ENCODE data around the gene ATP8B1. TPM values are rescaled to one million over a fixed set of nuclear protein-coding genes. Genes with fewer than 3 reads are reported as not detected.

Gene ATP8B1
- total and polyA plus RNA-seq, 10 donors: 1.0 to 22.0 (median 12.7) TPM

DNA sequence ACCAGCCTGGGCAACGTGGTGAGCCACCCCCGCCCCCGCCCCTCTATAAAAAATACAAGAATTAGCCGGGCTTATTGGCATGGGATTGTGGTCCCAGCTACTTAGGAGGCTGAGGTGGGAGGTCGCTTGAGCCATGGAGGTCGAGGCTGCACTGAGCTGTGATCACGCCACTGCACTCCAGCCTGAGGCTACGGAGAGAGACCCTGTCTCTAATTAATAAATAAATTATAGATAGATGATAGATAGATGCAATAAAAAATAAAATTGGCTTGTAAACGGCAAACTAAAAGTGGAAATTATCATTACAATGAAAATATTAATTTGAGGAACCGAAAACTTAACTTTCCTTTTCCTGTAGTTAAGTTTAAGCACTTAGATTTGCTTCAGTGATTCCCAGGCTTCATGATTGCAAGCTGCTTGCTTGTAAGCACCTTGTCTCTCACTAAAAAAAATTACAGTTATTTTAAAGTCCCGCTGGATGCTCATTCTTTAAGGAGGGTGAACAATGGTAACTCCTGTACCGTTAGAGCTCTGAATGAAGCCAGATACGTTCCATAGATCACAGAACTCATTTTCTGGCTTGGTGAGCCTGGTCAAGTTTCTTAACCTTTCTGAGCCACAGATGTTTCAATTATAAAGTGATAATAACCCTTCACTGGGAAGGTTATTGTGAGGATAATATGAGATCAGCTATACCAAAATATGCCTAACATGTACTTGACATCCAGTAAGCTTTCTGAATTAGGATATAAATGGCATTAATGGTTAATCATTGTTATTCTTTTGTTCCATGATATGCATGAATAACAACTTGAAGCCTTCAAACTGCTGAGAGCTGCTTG lies 172.1 kb downstream of the ATP8B1 start:
- intact Hi-C loops (cut with DNase I; ENCODE audit: low total_unique reads): no loop called here
- 30 to 38% (median 35%) methylated on average over 13 of the region's 13 CpGs for WGBS, 5 donors
- H3K27ac ChIP-seq: peak overlapping the region; percentile 73 to 90 (median 86)

DNA sequence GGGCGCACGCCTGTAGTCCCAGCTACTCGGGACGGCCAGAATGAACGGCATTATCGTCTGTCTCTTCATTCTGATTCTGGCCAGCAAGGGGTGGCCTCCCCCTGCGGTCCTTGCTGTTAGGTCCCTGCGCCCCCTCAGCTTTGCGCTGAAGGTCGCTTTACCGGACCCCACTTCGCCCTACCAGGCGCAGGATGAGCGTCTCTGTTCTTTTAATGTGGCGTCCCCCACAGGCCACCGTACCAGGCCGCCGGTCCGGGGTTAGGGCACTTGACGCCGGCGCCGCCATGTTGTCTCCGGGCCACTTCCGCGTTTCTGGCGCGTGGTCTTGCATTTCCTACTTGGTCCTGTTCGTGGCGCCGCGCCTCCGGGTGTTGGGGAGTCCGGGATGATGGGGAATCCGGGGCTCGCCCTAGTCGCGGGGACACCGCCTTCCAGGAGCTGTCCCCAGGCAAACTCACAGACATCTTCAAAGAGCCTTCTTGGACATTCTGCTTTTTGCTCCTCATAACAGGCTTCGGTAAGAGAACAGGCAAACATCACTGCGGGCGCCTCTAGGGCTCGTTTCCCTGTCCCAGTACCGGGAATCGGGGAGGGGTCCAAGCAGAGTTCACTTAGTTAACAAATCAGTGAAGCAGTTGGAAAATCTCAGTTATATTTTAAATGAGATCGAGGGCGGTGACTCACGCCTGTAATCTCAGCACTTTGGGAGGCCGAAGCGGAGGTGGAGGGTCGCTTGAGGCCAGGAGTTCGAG lies 172.9 kb downstream of the ATP8B1 start:
- peaks cover 7 to 25% (median 19%) of the 10 kb centered on the region in 6 donors for H3K4me1 ChIP-seq
- peak; percentile 99 for DNase-seq
- no peaks in the 10 kb centered on the region for H3K27me3 ChIP-seq (replicated peaks in 1 of 7)
- peak overlapping the region; percentile 66 to 81 (median 70) for H3K4me3 ChIP-seq
- TF ChIP-seq, protein P1, sequence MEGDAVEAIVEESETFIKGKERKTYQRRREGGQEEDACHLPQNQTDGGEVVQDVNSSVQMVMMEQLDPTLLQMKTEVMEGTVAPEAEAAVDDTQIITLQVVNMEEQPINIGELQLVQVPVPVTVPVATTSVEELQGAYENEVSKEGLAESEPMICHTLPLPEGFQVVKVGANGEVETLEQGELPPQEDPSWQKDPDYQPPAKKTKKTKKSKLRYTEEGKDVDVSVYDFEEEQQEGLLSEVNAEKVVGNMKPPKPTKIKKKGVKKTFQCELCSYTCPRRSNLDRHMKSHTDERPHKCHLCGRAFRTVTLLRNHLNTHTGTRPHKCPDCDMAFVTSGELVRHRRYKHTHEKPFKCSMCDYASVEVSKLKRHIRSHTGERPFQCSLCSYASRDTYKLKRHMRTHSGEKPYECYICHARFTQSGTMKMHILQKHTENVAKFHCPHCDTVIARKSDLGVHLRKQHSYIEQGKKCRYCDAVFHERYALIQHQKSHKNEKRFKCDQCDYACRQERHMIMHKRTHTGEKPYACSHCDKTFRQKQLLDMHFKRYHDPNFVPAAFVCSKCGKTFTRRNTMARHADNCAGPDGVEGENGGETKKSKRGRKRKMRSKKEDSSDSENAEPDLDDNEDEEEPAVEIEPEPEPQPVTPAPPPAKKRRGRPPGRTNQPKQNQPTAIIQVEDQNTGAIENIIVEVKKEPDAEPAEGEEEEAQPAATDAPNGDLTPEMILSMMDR (IDR thresholded peaks at IDR 0.05 in 8 of 11, conservative IDR thresholded peaks at IDR 0.05 in 3 of 11): peak; percentile 60 to 88 (median 82)
- TF ChIP-seq POLR2A (IDR thresholded peaks at IDR 0.05) (no peak), POLR2AphosphoS5 (IDR thresholded peaks at IDR 0.05) (peak; percentile 93 to 97 (median 95))
- 3 to 5% (median 3%) methylated on average over 28 to 52 of the region's 52 CpGs for WGBS, 5 donors
- no peaks in the 10 kb centered on the region for H3K9me3 ChIP-seq
- intact Hi-C loops (cut with DNase I; ENCODE audit: low total_unique reads): no loop called here
- peak overlapping the region; percentile 73 to 90 (median 86) for H3K27ac ChIP-seq
- no peaks in the 10 kb centered on the region for H3K36me3 ChIP-seq

More for the DNA sequence above, 172.1 kb downstream of the ATP8B1 start:
- no peak for DNase-seq
- H3K36me3 ChIP-seq: no peaks in the 10 kb centered on the region
- H3K27me3 ChIP-seq (replicated peaks in 1 of 7): no peaks in the 10 kb centered on the region
- H3K9me3 ChIP-seq: no peaks in the 10 kb centered on the region
- peak overlapping the region; percentile 66 to 81 (median 70) for H3K4me3 ChIP-seq
- TF ChIP-seq, protein P1 (IDR thresholded peaks at IDR 0.05 in 8 of 11, conservative IDR thresholded peaks at IDR 0.05 in 3 of 11): no peak
- TF ChIP-seq POLR2A (IDR thresholded peaks at IDR 0.05): no peak
- no peak for TF ChIP-seq POLR2AphosphoS5 (IDR thresholded peaks at IDR 0.05)
- H3K4me1 ChIP-seq: peaks cover 7 to 27% (median 19%) of the 10 kb centered on the region in 6 donors

DNA sequence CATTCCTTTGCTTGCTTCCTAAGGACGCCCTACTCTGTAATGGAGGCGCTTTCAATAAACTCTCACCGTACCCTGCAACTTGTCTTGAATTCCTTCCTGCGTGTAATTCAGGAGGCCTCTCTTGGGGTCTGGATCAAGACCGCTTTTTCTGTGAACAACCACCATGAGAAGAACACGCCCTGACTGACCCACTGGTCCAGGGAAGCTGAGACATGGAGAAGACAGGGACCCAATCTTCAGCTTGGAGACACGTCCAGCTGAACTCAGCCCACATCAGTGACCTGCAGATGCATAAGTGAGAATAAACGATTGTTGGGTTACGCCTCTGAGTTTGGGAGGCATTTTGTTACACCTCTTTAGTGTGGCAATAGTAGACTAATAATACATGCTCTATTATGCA lies 173.7 kb downstream of the ATP8B1 start:
- Histone ChIP-seq H3K4me1 (peaks cover 7 to 23% (median 19%) of the 10 kb centered on the region in 6 donors), H3K27me3 (replicated peaks in 1 of 7) (no peaks in the 10 kb centered on the region), H3K27ac (peak overlapping the region in 6 of 8 donors; percentile 73 to 90 (median 86)), H3K9me3 (no peaks in the 10 kb centered on the region), H3K4me3 (peak overlapping the region in 7 of 8 donors; percentile 66 to 81 (median 73)), H3K36me3 (no peaks in the 10 kb centered on the region)
- 92 to 98% (median 96%) methylated on average over 9 of the region's 9 CpGs for WGBS, 5 donors
- TF ChIP-seq, protein P1 (IDR thresholded peaks at IDR 0.05 in 8 of 11, conservative IDR thresholded peaks at IDR 0.05 in 3 of 11): no peak
- TF ChIP-seq POLR2A (IDR thresholded peaks at IDR 0.05) (no peak), POLR2AphosphoS5 (IDR thresholded peaks at IDR 0.05) (no peak)
- no peak for DNase-seq
- intact Hi-C loops (cut with DNase I; ENCODE audit: low total_unique reads): no loop called here

All from spleen (tissue), 11 donors.